Neural cell (in vitro differentiated cells): ENCODE results near the gene AGPAT3.

Experiments used
- EP300 ChIP-seq: fragments of 450-650 bp; conservative IDR thresholded peaks from 2 replicates; pipeline ENCODE4 v1.6.1; 2014; ENCODE audit warnings: antibody characterized with exemption, mild to moderate bottlenecking, moderate library complexity; ENCODE audit not compliant: poor library complexity, severe bottlenecking
- EZH2 ChIP-seq: fragments of 200-600, 300-800 bp; shearing (Covaris generic), sonication (generic); IDR thresholded peaks from 2 replicates; pipeline ENCODE4 v1.6.1; 2014; ENCODE audit warnings: antibody characterized with exemption, low read length, borderline replicate concordance, mild to moderate bottlenecking; ENCODE audit not compliant: insufficient read depth, poor library complexity, severe bottlenecking
- MXI1 ChIP-seq: fragments of 450-650 bp; conservative IDR thresholded peaks from 2 replicates; pipeline ENCODE4 v1.6.1; 2014; ENCODE audit warnings: antibody characterized with exemption, mild to moderate bottlenecking; ENCODE audit not compliant: poor library complexity, severe bottlenecking
- POLR2AphosphoS5 ChIP-seq: IDR thresholded peaks from 2 replicates; pipeline ENCODE4 v1.6.1; 2012
- RAD21 ChIP-seq: fragments of 450-650 bp; conservative IDR thresholded peaks from 2 replicates; pipeline ENCODE4 v1.6.1; 2014; ENCODE audit warnings: antibody characterized with exemption, mild to moderate bottlenecking, moderate library complexity
- REST ChIP-seq: IDR thresholded peaks from 2 replicates; pipeline ENCODE4 v1.6.1; 2012; ENCODE audit warnings: borderline replicate concordance
- TAF1 ChIP-seq: IDR thresholded peaks from 2 replicates; pipeline ENCODE4 v1.6.1; 2012; ENCODE audit warnings: low read depth
- TF ChIP-seq, protein P1 (sequence below): fragments of 450-650 bp; IDR thresholded peaks from 2 replicates; pipeline ENCODE4 v1.5.1; 2014; ENCODE audit warnings: antibody characterized with exemption, mild to moderate bottlenecking, moderate library complexity; ENCODE audit not compliant: poor library complexity, severe bottlenecking

GRCh38 chr21:43944757-43945156 lies 79.7 kb downstream of the AGPAT3 start:
- no peak for TF ChIP-seq EZH2
- TF ChIP-seq, protein P1, sequence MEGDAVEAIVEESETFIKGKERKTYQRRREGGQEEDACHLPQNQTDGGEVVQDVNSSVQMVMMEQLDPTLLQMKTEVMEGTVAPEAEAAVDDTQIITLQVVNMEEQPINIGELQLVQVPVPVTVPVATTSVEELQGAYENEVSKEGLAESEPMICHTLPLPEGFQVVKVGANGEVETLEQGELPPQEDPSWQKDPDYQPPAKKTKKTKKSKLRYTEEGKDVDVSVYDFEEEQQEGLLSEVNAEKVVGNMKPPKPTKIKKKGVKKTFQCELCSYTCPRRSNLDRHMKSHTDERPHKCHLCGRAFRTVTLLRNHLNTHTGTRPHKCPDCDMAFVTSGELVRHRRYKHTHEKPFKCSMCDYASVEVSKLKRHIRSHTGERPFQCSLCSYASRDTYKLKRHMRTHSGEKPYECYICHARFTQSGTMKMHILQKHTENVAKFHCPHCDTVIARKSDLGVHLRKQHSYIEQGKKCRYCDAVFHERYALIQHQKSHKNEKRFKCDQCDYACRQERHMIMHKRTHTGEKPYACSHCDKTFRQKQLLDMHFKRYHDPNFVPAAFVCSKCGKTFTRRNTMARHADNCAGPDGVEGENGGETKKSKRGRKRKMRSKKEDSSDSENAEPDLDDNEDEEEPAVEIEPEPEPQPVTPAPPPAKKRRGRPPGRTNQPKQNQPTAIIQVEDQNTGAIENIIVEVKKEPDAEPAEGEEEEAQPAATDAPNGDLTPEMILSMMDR = no peak
- TF ChIP-seq TAF1 = no peak
- TF ChIP-seq EP300 = no peak
- no peak for TF ChIP-seq RAD21
- TF ChIP-seq MXI1 = no peak
- no peak for TF ChIP-seq REST
- TF ChIP-seq POLR2AphosphoS5 = no peak
